DOHH2 (cell line): ENCODE data around the gene NOB1.
"Not testable (repeated sequence)": the region's sequence is repeated elsewhere in the genome, so short reads cannot be mapped to it uniquely, and the experiment has no call there.

Source experiments
- H3F3A ChIP-seq: fragments of 200-600 bp; sonication (generic), shearing (Covaris generic); 2 replicates; pipeline ENCODE4 v1.6.0; 2016; ENCODE audit warnings: antibody characterized with exemption, mild to moderate bottlenecking; ENCODE audit not compliant: control insufficient read depth, insufficient read depth
- H3K27ac ChIP-seq: fragments of 200-600 bp; sonication (generic); 2 replicates; pipeline ENCODE4 v1.5.1; 2014; ENCODE audit warnings: low read depth, mild to moderate bottlenecking, low read length, moderate library complexity
- H3K27me3 ChIP-seq: fragments of 200-600 bp; sonication (generic); 2 replicates; pipeline ENCODE4 v1.6.1; 2014; ENCODE audit warnings: mild to moderate bottlenecking, low read length, mixed read lengths; ENCODE audit not compliant: control insufficient read depth
- H3K36me3 ChIP-seq: fragments of 200-600 bp; sonication (generic); 2 replicates; pipeline ENCODE4 v1.6.1; 2014; ENCODE audit warnings: mild to moderate bottlenecking, low read length, moderate library complexity, mixed read lengths; ENCODE audit not compliant: control insufficient read depth
- H3K4me1 ChIP-seq: fragments of 200-600 bp; sonication (generic); 2 replicates; pipeline ENCODE4 v1.6.1; 2014; ENCODE audit warnings: mild to moderate bottlenecking, low read length, mixed read lengths; ENCODE audit not compliant: control insufficient read depth
- H3K4me2 ChIP-seq: fragments of 200-600 bp; sonication (generic); 2 replicates; pipeline ENCODE4 v1.6.0; 2014; ENCODE audit warnings: mild to moderate bottlenecking, low read length, moderate library complexity
- H3K4me3 ChIP-seq: fragments of 200-600 bp; sonication (generic); 2 replicates; pipeline ENCODE4 v1.5.1; 2014; ENCODE audit warnings: mild to moderate bottlenecking, low read length, mixed read lengths
- H3K79me2 ChIP-seq: fragments of 200-600 bp; sonication (generic); 2 replicates; pipeline ENCODE4 v1.6.1; 2014; ENCODE audit warnings: mild to moderate bottlenecking, low read length, mixed read lengths; ENCODE audit not compliant: control insufficient read depth
- H3K9me2 ChIP-seq: fragments of 200-600 bp; sonication (generic); replicated peaks from 2 replicates; pipeline ENCODE4 v1.6.1; 2014; ENCODE audit warnings: mild to moderate bottlenecking, low read length, mixed read lengths; ENCODE audit not compliant: control insufficient read depth
- H3K9me3 ChIP-seq: fragments of 200-600 bp; sonication (generic); 2 replicates; pipeline ENCODE4 v1.6.1; 2014; ENCODE audit warnings: antibody characterized with exemption, low read length, mixed read lengths; ENCODE audit not compliant: control insufficient read depth, insufficient read depth
- H4K20me1 ChIP-seq: fragments of 200-600 bp; sonication (generic); 2 replicates; pipeline ENCODE4 v1.6.0; 2014; ENCODE audit warnings: low read depth, mild to moderate bottlenecking, antibody characterized with exemption, low read length, moderate library complexity; ENCODE audit not compliant: control insufficient read depth, insufficient read depth
- CTCF ChIP-seq: fragments of 200-600 bp; sonication (generic); IDR thresholded peaks from one replicate; pipeline ENCODE4 v1.5.1; 2014; ENCODE audit warnings: antibody characterized with exemption, mild to moderate bottlenecking, low read depth, low read length; ENCODE audit not compliant: poor library complexity, severe bottlenecking
- EZH2phosphoT487 ChIP-seq: fragments of 200-600 bp; sonication (generic); IDR thresholded peaks from 2 replicates; pipeline ENCODE4 v1.6.1; 2017; ENCODE audit warnings: borderline replicate concordance, mild to moderate bottlenecking, antibody characterized with exemption, low read length, moderate library complexity, mixed read lengths

The NOB1 gene

GRCh38 chr16:69732101-69732500 is 22.6 kb downstream of the NOB1 start:
- TF ChIP-seq CTCF, result no peak
- no peak for TF ChIP-seq EZH2phosphoT487
- no peak overlapping the region for H3K4me3 ChIP-seq
- H3K9me2 ChIP-seq, result no peaks in the 10 kb centered on the region
- H4K20me1 ChIP-seq, result no peaks in the 10 kb centered on the region
- H3K4me1 ChIP-seq, result peaks cover 3% of the 10 kb centered on the region
- no peaks in the 10 kb centered on the region for H3K9me3 ChIP-seq
- H3F3A ChIP-seq, result no peaks in the 10 kb centered on the region
- no peak overlapping the region for H3K4me2 ChIP-seq
- H3K27ac ChIP-seq, result no peak overlapping the region
- peaks cover under 1% of the 10 kb centered on the region; the same call in 1 of the 2 replicates for H3K79me2 ChIP-seq
- no peaks in the 10 kb centered on the region for H3K27me3 ChIP-seq
- H3K36me3 ChIP-seq, result no peaks in the 10 kb centered on the region

- H3K9me3 ChIP-seq, H3K27ac ChIP-seq, H3K36me3 ChIP-seq, H3K4me1 ChIP-seq, H3K27me3 ChIP-seq, H3F3A ChIP-seq, H3K79me2 ChIP-seq, H4K20me1 ChIP-seq, H3K4me3 ChIP-seq, H3K4me2 ChIP-seq, H3K9me2 ChIP-seq: not testable (repeated sequence)
Observed at GRCh38 chr16:69731280-69731679, 23.4 kb downstream of the NOB1 start.

- not testable (repeated sequence) for H4K20me1 ChIP-seq, H3K27me3 ChIP-seq, H3K4me2 ChIP-seq, H3K9me3 ChIP-seq, H3K36me3 ChIP-seq, H3F3A ChIP-seq, H3K27ac ChIP-seq, H3K79me2 ChIP-seq, H3K9me2 ChIP-seq, H3K4me3 ChIP-seq
- H3K4me1 ChIP-seq, result peaks cover 21% of the 10 kb centered on the region
Observed at GRCh38 chr16:69729030-69729429, 25.7 kb downstream of the NOB1 start.

- no peak for TF ChIP-seq EZH2phosphoT487
- no peak for TF ChIP-seq CTCF
- Histone ChIP-seq H3K9me2 (no peaks in the 10 kb centered on the region), H3K9me3 (no peaks in the 10 kb centered on the region), H3F3A (no peaks in the 10 kb centered on the region), H3K4me1 (peaks cover 21% of the 10 kb centered on the region), H3K79me2 (peaks cover 3% of the 10 kb centered on the region; the same call in 1 of the 2 replicates), H4K20me1 (no peaks in the 10 kb centered on the region), H3K4me3 (no peak overlapping the region), H3K27ac (no peak overlapping the region), H3K27me3 (no peaks in the 10 kb centered on the region), H3K36me3 (no peaks in the 10 kb centered on the region), H3K4me2 (no peak overlapping the region)
Observed at GRCh38 chr16:69727916-69728270, 26.8 kb downstream of the NOB1 start.
